Measurements from ENCODE around the gene HEXD.
"Not testable (repeated sequence)": the region's sequence is repeated elsewhere in the genome, so short reads cannot be mapped to it uniquely, and the experiment has no call there.

The HEXD gene

GRCh38 chr17:82397449-82398335, 20.5 kb upstream of the HEXD start:
- DNase-seq, result no peak

DNA sequence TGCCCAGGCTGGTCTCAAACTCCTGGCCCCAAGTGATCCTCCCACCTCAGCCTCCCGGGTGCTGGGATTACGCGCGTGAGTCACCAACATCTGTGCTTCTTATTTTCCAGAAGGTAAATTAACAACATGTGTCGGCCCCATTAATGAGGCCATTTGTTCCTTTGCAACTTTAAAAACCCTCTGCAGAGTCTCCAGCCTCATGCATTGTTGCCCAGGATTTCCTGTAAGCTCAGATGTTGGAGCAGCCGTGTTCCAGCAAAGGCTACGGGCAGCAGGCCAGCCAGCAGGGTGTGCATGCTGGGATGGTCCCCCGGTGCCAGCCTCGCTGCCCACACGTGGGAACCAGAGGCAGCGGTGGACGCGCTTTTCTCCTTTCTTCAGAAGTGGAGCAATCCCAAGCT, 19.1 kb upstream of the HEXD start:
- DNase-seq, result no peak

DNA sequence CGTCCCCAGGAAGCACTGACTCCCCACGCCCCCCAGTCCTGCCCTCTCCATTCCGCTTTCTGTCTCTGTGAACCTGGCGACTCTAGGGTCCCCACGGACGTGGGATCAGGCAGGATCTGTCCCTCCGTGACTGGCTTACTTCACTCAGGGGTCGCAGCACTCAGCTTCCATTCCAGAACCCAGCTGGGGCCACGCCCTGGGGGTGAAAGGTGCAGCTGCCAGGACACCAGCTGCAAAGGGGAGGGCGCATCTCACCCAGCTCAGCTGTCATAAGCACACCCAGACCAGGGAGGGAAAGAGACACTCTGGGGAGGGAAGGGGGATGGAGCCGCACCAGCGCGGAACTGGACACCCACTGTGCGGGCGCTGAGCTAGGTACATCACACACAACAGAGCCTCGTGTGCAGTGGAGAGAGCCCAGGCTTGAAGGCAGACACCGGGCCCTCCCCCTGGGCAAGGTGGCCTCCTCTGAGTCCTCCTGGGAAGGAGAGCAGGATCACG, 18.5 kb upstream of the HEXD start:
- DNase-seq, result no peak

- DNase-seq, result no peak
These were observed 17.9 kb upstream of the HEXD start for GRCh38 chr17:82400206-82400605.

DNA sequence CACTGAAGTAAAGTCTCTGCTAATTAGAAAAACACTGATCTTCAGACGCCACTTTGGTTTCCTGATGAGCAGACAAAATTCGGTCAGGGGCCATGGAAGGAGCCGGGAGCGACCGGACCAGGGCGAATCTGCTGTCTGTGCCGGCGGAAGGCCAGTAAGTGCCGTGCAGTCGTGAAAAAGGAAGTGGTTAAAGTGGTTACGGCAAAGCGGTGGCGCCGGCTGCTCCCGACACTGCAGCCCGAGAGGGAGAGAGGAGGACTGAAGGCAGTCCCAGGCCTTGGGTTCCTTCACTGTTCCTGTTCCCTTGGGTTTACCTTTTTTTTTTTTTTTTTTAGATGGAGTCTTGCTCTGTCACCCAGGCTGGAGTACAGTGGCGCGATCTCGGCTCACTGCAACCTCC, 17.3 kb upstream of the HEXD start:
- peak; percentile 71 for DNase-seq

DNA sequence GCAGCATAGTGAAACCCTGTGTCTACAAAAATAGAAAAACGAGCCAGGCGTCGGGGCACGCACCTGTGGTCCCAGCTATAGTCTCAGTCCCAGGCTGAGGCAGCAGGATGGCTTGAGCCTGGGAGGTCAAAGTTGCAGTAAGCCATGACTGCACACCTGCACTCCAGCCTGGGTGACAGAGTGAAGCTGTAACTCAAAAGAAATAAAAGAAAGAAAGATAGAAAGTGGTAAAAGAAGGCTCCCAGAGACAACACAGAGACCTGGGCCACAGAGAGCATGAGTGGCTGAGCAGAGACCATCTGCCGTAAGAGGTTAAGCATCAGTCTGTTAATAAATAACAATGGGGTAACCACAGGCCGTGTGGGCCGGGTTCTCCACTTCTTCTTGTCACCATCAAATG, 15.3 kb upstream of the HEXD start:
- DNase-seq, result no peak

GRCh38 chr17:82403662-82404660, 14.2 kb upstream of the HEXD start:
- DNase-seq, result no peak

DNA sequence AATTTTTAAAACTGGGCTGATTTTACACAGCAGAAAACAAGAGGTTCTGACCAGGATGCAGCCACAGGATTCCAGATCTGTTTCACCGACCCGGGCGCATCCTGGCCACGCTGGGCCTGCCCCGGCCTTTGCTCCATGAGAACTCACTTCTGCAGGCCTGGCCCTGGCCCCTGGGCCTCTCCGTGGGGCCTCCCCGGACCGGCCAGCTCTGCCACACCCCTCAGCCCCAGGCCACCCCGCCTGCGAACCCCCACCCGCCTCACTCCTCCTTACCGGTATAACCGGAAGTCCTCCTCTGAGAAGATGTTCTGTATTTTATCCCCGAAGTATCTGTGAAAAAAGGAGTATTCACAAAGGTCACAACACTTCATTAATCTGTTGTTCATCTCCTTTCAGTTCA, 13.1 kb upstream of the HEXD start:
- no peak for DNase-seq

GRCh38 chr17:82406131-82406671, 11.9 kb upstream of the HEXD start:
- DNase-seq, result no peak

DNA sequence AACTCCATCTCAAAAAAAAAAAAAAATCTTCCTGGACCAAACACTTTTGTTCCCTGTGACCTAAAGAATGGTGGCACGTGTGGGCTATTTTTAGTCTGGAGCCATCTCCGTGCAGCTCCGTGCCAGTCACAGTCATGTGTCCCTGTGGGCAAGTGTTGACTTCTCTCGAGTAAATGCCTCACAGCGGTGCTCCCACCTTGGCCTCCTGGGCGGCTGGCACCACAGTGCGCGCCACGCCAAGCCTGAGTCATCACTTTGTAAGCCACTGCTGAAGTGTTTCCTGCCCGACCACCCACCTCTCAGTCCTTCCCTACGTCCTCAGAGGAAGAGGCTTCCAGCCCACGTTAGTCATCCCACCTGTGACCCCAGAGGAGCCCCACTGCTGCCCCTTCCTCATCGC, 10.9 kb upstream of the HEXD start:
- no peak for DNase-seq

- no peak for DNase-seq
These were observed 9.7 kb upstream of the HEXD start for GRCh38 chr17:82408288-82408937.

GRCh38 chr17:82408938-82409318, 9.2 kb upstream of the HEXD start:
- DNase-seq, result no peak

DNA sequence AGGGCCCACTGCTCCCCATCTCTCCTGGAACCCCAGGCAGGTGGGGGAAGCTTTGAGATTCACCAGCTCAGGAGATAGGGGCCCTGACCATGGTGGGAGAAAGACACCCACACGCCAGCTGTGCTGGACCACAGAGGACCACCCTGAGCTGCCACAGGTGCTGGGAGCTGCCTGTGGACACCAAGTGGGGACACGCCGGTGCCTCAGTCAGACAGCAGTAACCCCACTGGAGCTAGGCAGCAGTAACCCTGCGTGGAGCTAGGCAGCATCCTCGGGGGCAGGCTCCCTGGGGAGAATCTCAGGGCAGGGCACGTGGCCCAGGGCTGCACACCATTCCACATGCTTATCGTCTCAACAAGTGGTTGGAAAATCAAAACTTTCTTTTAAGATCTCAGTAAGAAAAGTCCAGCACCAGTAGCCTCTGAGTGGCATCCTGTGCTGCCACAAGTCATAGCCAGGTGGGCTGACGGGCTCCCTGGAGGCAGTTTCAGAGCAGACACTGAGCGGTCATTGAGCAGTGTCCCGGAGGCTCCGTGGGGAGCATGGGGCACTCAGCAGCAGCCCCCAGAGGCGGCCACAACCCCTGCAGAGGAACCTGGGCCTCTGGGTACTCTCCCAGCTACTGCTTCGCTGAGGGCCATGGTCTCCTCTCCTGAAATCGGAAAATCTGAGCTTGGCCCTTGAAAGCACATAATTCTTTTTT, 8.0 kb upstream of the HEXD start:
- DNase-seq, result no peak

DNA sequence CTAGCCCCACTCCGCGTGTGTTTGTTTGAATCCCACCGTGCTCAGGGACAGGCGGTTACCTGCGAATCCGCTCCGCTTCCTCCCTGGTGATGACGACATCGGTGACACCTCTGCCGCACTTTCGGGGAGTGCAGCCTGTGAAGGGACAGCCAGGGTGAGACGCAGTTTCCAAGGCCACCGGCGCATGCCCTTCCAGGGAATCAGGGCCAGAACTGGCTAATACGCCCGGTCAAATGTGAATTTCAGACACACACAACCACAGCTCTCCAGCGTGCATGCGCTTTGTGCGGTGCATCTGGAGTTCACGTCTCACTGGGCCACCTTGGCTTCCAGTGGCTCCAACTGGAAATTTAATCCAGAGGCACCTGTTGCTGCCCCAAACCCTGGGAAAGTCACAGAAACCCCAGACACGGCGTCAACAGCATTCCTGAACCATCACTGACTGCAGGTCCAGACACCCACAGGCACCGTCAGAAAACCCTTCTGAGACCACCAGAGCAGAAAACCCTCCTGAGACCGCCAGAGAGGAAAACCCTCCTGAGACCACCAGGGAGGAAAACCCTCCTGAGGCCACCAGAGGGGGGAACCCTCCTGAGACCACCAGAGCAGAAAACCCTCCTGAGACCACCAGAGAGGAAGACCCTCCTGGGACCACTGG, 6.6 kb upstream of the HEXD start:
- no peak for DNase-seq

DNA sequence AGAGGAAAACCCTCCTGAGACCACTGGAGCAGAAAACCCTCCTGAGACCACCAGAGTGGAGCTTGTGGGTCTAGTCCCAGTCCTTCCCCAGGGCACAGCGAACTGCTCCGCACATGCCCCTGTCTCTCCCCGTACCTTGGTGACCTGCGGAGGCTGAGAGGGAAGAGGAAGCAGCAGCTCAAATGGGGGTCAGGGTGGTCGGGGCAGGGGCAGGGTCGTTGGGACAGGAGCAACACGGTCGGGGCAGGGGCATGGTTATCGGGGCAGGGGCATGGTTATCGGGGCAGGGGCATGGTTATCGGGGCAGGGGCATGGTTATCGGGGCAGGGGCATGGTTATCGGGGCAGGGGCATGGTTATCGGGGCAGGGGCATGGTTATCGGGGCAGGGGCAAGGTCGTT, 6.1 kb upstream of the HEXD start:
- DNase-seq, result not testable (repeated sequence)

GRCh38 chr17:82412535-82413520, 5.3 kb upstream of the HEXD start:
- no peak for DNase-seq

DNA sequence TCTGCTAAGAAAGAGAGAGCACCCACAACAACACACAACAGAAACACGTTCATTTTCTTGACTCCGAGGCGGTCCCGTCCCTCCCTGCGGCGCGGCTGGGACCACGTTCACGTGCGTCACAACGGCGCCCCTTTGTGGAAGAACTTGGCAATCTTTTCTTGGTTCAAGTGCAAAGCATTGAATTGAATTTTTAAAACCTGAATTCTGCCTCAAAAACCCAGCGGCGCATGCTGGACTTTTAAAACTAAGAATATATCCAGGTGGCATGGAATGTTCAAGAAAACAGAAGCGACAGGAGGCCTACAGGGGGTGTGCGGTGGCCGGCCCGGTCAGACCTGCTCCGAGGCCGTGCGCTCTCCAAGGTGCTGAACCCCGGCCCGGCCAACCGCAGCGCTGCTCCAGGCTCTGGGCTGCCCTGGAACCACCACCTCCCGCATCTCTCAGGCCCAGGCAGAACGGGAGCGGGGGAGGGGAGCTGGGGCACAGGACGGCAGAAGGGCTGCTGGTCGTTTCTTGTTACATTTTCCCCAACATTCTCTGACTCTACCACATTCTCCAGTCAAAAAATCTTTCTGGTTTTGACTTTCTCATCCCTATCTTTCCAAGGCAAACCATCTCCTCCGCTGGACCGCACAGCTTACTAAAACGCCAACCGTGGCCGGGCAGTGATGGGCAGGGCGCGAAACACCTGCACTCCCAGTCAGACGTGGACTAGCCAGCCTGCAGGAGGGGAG, 3.4 kb upstream of the HEXD start:
- peak; percentile 84 for DNase-seq

- no peak for DNase-seq
These were observed 2.8 kb upstream of the HEXD start for GRCh38 chr17:82415336-82415735.

DNA sequence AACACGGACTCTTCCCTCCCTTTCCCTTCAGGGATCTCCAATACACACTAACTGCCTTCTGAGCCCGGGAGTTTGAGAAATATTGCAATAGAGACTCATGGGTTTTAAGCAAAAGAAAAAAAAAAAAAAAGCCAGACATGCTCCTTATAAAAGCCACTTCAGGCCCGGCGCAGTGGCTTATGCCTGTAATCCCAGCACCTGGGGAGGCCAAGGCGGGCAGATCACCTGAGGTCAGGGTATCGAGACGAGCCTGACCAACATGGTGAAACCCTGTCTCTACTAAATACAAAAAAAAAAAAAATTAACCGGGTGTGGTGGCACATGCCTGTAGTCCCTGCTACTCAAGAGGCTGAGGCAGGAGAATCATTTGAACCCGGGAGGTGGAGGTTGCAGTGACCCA, 2.4 kb upstream of the HEXD start:
- DNase-seq, result no peak

- DNase-seq, result no peak
These were observed 1.9 kb upstream of the HEXD start for GRCh38 chr17:82416264-82416663.
